Measurements from ENCODE around the gene KPTN. TPM values are rescaled to one million over a fixed set of nuclear protein-coding genes. Genes with fewer than 3 reads are reported as not detected.

The KPTN gene
- total RNA-seq, 1 experiment from 2014 or later = 31.0 TPM

GRCh38 chr19:47461876-47462275 is 22.1 kb downstream of the KPTN start:
- H3K9me3 ChIP-seq = no peaks in the 10 kb centered on the region
- H3K4me3 ChIP-seq = no peak overlapping the region
- no peak for DNase-seq
- H3K27me3 ChIP-seq = peaks cover 43% of the 10 kb centered on the region
- no peaks in the 10 kb centered on the region for H3K36me3 ChIP-seq

- H3K36me3 ChIP-seq = no peaks in the 10 kb centered on the region
- H3K9me3 ChIP-seq = peaks cover 16% of the 10 kb centered on the region
- H3K4me3 ChIP-seq = no peak overlapping the region
- DNase-seq = no peak
- H3K27me3 ChIP-seq = peaks cover 54% of the 10 kb centered on the region
These were observed 24.5 kb downstream of the KPTN start for GRCh38 chr19:47459477-47459876.

GRCh38 chr19:47458672-47459071 is 25.3 kb downstream of the KPTN start:
- no peak for DNase-seq
- Histone ChIP-seq H3K36me3 (no peaks in the 10 kb centered on the region), H3K27me3 (peaks cover 59% of the 10 kb centered on the region), H3K9me3 (peaks cover 16% of the 10 kb centered on the region), H3K4me3 (no peak overlapping the region)

- H3K27me3 ChIP-seq = peaks cover 75% of the 10 kb centered on the region
- no peak overlapping the region for H3K4me3 ChIP-seq
- peaks cover 16% of the 10 kb centered on the region for H3K9me3 ChIP-seq
- H3K36me3 ChIP-seq = no peaks in the 10 kb centered on the region
- DNase-seq = no peak
These were observed 27.1 kb downstream of the KPTN start for GRCh38 chr19:47456721-47457474.

GRCh38 chr19:47450478-47450877 is 33.5 kb downstream of the KPTN start:
- Histone ChIP-seq H3K27me3 (peaks cover 86% of the 10 kb centered on the region), H3K36me3 (no peaks in the 10 kb centered on the region)
- no peak for DNase-seq

GRCh38 chr19:47448360-47448727 is 35.7 kb downstream of the KPTN start:
- Histone ChIP-seq H3K9me3 (no peaks in the 10 kb centered on the region; the same call in none of the 2 replicates), H3K27me3 (peaks cover 85% of the 10 kb centered on the region), H3K36me3 (no peaks in the 10 kb centered on the region), H3K4me3 (no peak overlapping the region)
- no peak for DNase-seq

More at GRCh38 chr19:47450478-47450877, 33.5 kb downstream of the KPTN start:
- Histone ChIP-seq H3K9me3 (peaks cover 3% of the 10 kb centered on the region), H3K4me3 (no peak overlapping the region)

- peak; percentile 27 for DNase-seq
- Histone ChIP-seq H3K36me3 (no peaks in the 10 kb centered on the region), H3K9me3 (no peaks in the 10 kb centered on the region; the same call in none of the 2 replicates), H3K27me3 (peaks cover 86% of the 10 kb centered on the region), H3K4me3 (no peak overlapping the region)
These were observed 36.3 kb downstream of the KPTN start for GRCh38 chr19:47447470-47448359.

GRCh38 chr19:47446534-47447469 is 37.2 kb downstream of the KPTN start:
- no peaks in the 10 kb centered on the region for H3K36me3 ChIP-seq
- peaks cover 77% of the 10 kb centered on the region for H3K27me3 ChIP-seq
- H3K9me3 ChIP-seq = no peaks in the 10 kb centered on the region; the same call in none of the 2 replicates
- no peak for DNase-seq
- H3K4me3 ChIP-seq = no peak overlapping the region

GRCh38 chr19:47445937-47446402 is 38.0 kb downstream of the KPTN start:
- H3K4me3 ChIP-seq = no peak overlapping the region
- no peaks in the 10 kb centered on the region; the same call in none of the 2 replicates for H3K9me3 ChIP-seq
- peaks cover 70% of the 10 kb centered on the region for H3K27me3 ChIP-seq
- H3K36me3 ChIP-seq = no peaks in the 10 kb centered on the region
- DNase-seq = peak; percentile 62

- Histone ChIP-seq H3K27me3 (peaks cover 68% of the 10 kb centered on the region), H3K4me3 (no peak overlapping the region), H3K9me3 (no peaks in the 10 kb centered on the region; the same call in none of the 2 replicates), H3K36me3 (no peaks in the 10 kb centered on the region)
- DNase-seq = no peak
These were observed 38.5 kb downstream of the KPTN start for GRCh38 chr19:47445527-47445926.

GRCh38 chr19:47444388-47444821 is 39.6 kb downstream of the KPTN start:
- DNase-seq = no peak
- Histone ChIP-seq H3K36me3 (no peaks in the 10 kb centered on the region), H3K9me3 (no peaks in the 10 kb centered on the region; the same call in none of the 2 replicates), H3K4me3 (no peak overlapping the region), H3K27me3 (peaks cover 57% of the 10 kb centered on the region)

GRCh38 chr19:47443331-47443730 is 40.7 kb downstream of the KPTN start:
- Histone ChIP-seq H3K27me3 (peaks cover 51% of the 10 kb centered on the region), H3K36me3 (no peaks in the 10 kb centered on the region), H3K9me3 (no peaks in the 10 kb centered on the region; the same call in none of the 2 replicates), H3K4me3 (no peak overlapping the region)
- DNase-seq = no peak

GRCh38 chr19:47438793-47439220 is 45.2 kb downstream of the KPTN start:
- no peaks in the 10 kb centered on the region for H3K9me3 ChIP-seq
- H3K36me3 ChIP-seq = no peaks in the 10 kb centered on the region
- DNase-seq = no peak
- peaks cover 18% of the 10 kb centered on the region for H3K27me3 ChIP-seq
- no peak overlapping the region for H3K4me3 ChIP-seq

- H3K27me3 ChIP-seq = peaks cover 9% of the 10 kb centered on the region
- H3K4me3 ChIP-seq = no peak overlapping the region
- DNase-seq = no peak
- no peaks in the 10 kb centered on the region for H3K9me3 ChIP-seq
- no peaks in the 10 kb centered on the region for H3K36me3 ChIP-seq
These were observed 46.5 kb downstream of the KPTN start for GRCh38 chr19:47437500-47437899.

GRCh38 chr19:47436712-47437401 is 47.2 kb downstream of the KPTN start:
- Histone ChIP-seq H3K4me3 (no peak overlapping the region), H3K9me3 (no peaks in the 10 kb centered on the region), H3K36me3 (no peaks in the 10 kb centered on the region), H3K27me3 (peaks cover 9% of the 10 kb centered on the region)
- DNase-seq = peak; percentile 58
